ENCODE results near the gene CLCNKB. TPM values are rescaled to one million over a fixed set of nuclear protein-coding genes. Genes with fewer than 3 reads are reported as not detected.
"Not testable (repeated sequence)": the region's sequence is repeated elsewhere in the genome, so short reads cannot be mapped to it uniquely, and the experiment has no call there.

Gene CLCNKB
- total RNA-seq, 1 donor from 2014 or later = not detected

GRCh38 chr1:16021681-16022080, 21.9 kb upstream of the CLCNKB start, which contains the start of gene CLCNKA:
Gene CLCNKA, plus strand, starts transcription at chr1:16022036. Its CDS starts 584 bp downstream, at chr1:16022620.
- H3K36me3 Mint-ChIP-seq (ENCODE audit: unreplicated experiment) = no peaks in the 10 kb centered on the region
- H3K4me3 Mint-ChIP-seq (ENCODE audit: unreplicated experiment) = no peak within 1 kb of the TSS
- DNase-seq = no peak
- peaks cover 8% of the 10 kb centered on the region for H3K27me3 Mint-ChIP-seq (ENCODE audit: unreplicated experiment)
- peak within 1 kb of the TSS; percentile 22 for H3K27ac Mint-ChIP-seq (ENCODE audit: unreplicated experiment)
- peaks cover 12% of the 10 kb centered on the region for H3K9me3 Mint-ChIP-seq (ENCODE audit: unreplicated experiment)
- H3K4me1 Mint-ChIP-seq (ENCODE audit: low read depth, unreplicated experiment) = peaks cover 26% of the 10 kb centered on the region
- TF ChIP-seq CTCF (IDR thresholded peaks at IDR 0.05; ENCODE audit: partially characterized antibody, unreplicated experiment) = no peak

GRCh38 chr1:16022393-16022792, 21.2 kb upstream of the CLCNKB start:
- no peak for TF ChIP-seq CTCF (IDR thresholded peaks at IDR 0.05; ENCODE audit: partially characterized antibody, unreplicated experiment)
- Mint-ChIP-seq H3K9me3 (ENCODE audit: unreplicated experiment) (peaks cover 11% of the 10 kb centered on the region), H3K4me3 (ENCODE audit: unreplicated experiment) (no peak overlapping the region), H3K4me1 (ENCODE audit: low read depth, unreplicated experiment) (peaks cover 26% of the 10 kb centered on the region), H3K36me3 (ENCODE audit: unreplicated experiment) (no peaks in the 10 kb centered on the region), H3K27ac (ENCODE audit: unreplicated experiment) (no peak overlapping the region), H3K27me3 (ENCODE audit: unreplicated experiment) (peaks cover 6% of the 10 kb centered on the region)
- no peak for DNase-seq

GRCh38 chr1:16023050-16023653, 20.4 kb upstream of the CLCNKB start:
- H3K4me3 Mint-ChIP-seq (ENCODE audit: unreplicated experiment) = no peak overlapping the region
- no peak overlapping the region for H3K27ac Mint-ChIP-seq (ENCODE audit: unreplicated experiment)
- H3K36me3 Mint-ChIP-seq (ENCODE audit: unreplicated experiment) = no peaks in the 10 kb centered on the region
- H3K4me1 Mint-ChIP-seq (ENCODE audit: low read depth, unreplicated experiment) = peaks cover 24% of the 10 kb centered on the region
- DNase-seq = no peak
- H3K9me3 Mint-ChIP-seq (ENCODE audit: unreplicated experiment) = peaks cover 8% of the 10 kb centered on the region
- TF ChIP-seq CTCF (IDR thresholded peaks at IDR 0.05; ENCODE audit: partially characterized antibody, unreplicated experiment) = no peak
- H3K27me3 Mint-ChIP-seq (ENCODE audit: unreplicated experiment) = peaks cover 6% of the 10 kb centered on the region

- not testable (repeated sequence) for DNase-seq; H3K4me3 Mint-ChIP-seq (ENCODE audit: unreplicated experiment); H3K36me3 Mint-ChIP-seq (ENCODE audit: unreplicated experiment); H3K9me3 Mint-ChIP-seq (ENCODE audit: unreplicated experiment); H3K27ac Mint-ChIP-seq (ENCODE audit: unreplicated experiment); H3K27me3 Mint-ChIP-seq (ENCODE audit: unreplicated experiment)
- peaks cover 12% of the 10 kb centered on the region for H3K4me1 Mint-ChIP-seq (ENCODE audit: low read depth, unreplicated experiment)
These were observed 17.3 kb upstream of the CLCNKB start for GRCh38 chr1:16026302-16026701.

GRCh38 chr1:16026723-16027484, 16.7 kb upstream of the CLCNKB start:
- no peak overlapping the region for H3K4me3 Mint-ChIP-seq (ENCODE audit: unreplicated experiment)
- no peaks in the 10 kb centered on the region for H3K27me3 Mint-ChIP-seq (ENCODE audit: unreplicated experiment)

More at GRCh38 chr1:16026723-16027484, 16.7 kb upstream of the CLCNKB start:
- Mint-ChIP-seq H3K36me3 (ENCODE audit: unreplicated experiment) (no peaks in the 10 kb centered on the region), H3K9me3 (ENCODE audit: unreplicated experiment) (peaks cover 3% of the 10 kb centered on the region), H3K4me1 (ENCODE audit: low read depth, unreplicated experiment) (peaks cover 8% of the 10 kb centered on the region), H3K27ac (ENCODE audit: unreplicated experiment) (no peak overlapping the region)
- TF ChIP-seq CTCF (IDR thresholded peaks at IDR 0.05; ENCODE audit: partially characterized antibody, unreplicated experiment) = no peak
- peak; percentile 78 for DNase-seq
